Activated CD8-positive, alpha-beta memory T cell treated with anti-CD3 and anti-CD28 coated beads, Interleukin-2, amount 50 U/mL, for 4 hours (primary cell): Measurements from ENCODE around the gene AUTS2.

Source experiments
- DNase-seq: peaks from one replicate; pipeline ENCODE4 v3.0.0-alpha.2; 2020

The AUTS2 gene

DNA sequence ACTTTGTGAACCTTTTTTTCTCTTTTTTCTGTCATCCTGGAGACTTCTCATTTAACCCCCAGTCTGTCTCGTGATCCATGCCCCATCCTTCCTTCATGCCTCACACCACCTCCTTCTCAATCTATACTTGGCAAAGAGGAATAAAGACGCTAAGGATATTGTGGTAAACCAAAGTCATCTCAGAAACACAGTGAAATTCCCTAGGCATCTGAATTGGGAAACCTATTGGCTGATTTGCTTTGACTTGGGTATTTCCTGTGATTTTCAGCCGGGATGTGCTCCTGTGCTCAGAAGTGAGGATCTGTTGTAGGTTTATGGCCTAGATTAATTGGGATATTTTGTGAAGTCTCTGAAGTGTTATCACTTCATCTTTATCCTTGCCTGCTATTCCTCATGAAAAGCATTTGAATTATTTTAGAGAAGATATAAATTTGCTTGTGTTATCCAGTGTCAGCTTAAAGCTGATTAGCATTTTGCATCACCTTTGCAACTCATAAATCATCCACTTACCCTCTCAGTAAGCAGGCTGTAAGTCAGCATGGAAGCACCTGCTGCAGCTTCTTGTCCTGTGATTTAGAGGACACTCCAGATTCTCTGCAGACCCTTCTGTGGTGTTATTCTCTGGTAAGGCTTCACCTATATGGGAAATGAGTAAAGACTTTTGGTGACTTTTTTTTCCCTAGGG lies 138.0 kb downstream of the AUTS2 start:
- no peak for DNase-seq

DNA sequence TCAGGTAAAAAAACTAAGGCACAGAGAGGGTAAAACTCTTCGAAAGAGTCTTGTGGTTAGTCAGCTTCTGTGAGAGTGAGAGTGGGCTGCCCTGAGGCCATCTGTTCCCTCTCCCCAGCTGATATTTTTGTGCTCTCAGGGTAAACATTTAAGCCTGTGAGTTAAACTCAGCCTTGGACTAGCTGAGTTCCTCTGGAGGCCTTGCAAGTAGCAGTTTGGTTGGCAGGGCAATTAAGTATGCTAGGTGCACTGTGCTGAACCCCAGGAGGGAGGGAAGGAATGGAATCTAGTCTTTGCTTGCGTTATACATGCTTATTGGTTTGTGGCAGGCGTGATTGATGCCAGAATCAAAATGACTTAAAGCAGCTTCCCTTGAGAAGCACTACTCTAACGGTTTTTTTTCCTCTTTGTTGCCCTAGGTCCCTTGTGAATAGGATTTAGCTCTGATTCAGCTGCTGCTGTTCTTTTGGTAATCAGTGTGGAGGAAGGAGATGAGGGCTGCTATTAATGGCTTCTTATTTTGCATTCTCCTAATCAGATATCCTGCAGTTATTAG lies 140.2 kb downstream of the AUTS2 start:
- no peak for DNase-seq

DNA sequence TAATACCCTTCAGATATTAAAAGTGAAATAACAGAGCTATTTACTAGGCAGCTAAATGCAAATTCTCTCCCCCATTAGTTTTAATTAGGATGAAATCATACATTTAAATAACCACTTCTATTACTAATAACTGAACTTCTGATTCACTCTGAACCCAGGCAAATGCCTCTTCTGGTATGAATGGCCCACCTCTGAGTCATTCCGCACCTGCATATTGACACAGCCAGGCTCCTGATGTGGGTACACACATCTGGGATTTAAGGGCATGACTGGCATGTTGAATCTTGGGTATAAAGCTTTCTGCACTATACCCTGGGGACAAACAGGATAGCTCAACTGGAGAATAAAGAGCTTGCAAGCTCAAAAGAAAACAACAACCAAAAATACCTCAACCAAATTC lies 140.9 kb downstream of the AUTS2 start:
- no peak for DNase-seq

DNA sequence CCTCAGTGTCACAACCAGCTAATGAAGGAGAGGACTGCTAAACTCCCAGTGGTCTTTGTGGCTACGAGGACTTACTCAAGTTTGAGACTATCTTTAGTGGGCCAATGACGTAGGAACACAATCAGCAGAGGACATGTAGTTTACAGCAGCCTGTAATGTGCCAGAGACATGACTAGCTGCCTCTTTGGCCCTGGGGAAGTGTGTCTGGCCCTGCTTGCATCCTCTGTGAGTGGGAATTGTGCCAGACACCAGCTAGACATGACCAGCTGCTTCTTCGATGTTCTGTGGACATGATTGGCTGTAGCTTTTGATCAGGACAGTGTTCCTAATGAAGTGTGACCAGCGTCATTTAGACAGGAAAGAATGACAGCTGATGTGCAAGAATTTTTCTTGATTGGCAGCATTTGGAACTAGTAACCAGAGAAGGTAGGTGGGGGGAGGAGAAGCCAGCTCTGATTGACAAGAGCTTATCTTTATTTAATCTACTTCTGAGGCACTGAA lies 141.7 kb downstream of the AUTS2 start:
- no peak for DNase-seq

DNA sequence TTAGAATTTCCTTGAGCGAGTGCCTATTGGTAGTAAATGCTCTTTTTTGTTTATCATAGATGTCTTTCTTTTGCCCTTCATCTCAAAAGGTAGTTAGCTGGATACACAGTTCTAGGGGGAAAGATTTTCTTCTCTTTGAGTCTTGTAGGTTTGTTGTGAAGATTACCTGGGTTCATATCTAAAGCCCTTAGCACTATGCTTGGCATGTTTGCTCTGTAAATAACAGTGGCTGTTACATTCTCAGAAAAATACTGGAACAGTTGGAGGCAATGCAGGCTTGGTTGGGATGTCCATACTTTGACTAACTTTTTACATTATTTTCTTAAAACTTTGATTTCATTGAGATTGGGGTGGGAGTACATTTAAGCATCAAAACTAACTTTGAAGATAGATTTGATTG lies 144.0 kb downstream of the AUTS2 start:
- DNase-seq: no peak

DNA sequence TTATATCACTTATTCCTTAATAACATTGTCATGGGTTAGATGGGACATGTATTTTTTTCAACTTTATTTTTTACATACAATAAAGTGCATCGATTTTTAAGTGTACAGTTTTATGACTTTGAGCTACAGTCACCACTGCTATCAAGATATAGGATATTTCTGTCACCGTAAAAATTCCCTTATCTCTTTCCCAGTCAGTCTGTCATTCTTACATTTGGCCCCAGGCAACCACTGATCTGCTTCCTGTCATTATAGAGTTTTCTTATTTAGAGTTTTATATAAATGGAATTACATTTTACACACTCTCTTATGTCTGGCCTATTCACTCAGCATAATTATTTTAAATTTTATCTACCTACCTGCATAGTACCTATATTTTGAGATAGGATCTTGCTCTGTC lies 145.2 kb downstream of the AUTS2 start:
- no peak for DNase-seq

DNA sequence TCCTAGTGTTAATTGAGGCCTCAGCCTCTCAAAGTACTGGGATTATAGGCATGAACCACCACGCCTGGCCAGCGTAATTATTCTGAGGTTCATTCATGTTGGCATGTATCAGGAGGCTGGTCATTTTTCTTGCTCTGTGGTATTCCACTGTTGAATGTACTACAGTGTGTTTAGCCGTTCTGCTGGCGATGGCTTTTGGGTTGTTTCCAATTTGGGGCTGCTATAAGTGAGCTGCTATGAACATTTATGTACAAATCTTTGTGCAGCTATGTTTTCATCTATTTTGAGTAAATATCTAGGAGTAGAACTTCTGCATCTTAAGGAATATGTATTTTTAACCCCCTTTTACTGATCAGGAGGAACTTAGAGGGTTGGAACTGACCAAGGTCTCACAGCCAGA lies 145.8 kb downstream of the AUTS2 start:
- no peak for DNase-seq

DNA sequence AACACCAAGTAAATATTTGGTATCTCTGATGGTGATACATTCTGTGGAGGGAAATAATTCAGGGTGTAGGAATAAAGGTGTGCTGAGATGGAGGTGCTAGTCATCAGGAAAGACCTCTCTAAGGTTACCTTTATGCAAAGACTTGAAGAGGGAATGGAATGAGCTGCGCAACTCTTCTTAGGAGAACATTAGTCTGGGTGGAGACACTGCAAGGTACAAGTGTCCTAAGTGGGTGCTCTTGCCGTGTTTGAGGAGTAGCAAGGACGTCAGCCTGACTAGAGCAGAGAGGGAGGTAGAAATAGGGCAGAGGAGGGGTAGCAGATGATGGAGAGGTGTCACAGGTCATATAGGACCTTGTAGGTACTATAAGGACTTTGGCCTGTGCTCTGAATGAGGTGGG lies 148.1 kb downstream of the AUTS2 start:
- no peak for DNase-seq

DNA sequence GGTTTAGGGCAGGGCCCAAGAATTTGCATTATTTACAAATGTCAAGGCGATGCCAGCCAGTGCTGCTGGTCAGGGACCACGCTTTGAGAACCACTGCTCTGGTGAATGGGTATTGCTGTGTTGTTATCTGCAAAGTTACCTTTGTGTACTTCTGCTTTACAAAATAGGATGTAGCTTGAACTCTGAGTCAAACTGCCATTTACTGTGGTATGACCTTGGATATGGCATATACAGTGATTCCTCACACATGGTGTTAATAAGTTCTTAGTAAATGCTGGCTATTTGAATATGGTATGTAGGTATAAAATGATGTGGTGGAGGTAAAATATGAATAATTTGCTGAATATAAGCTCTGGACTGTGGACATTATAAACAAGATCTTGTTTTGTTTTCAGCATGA lies 148.9 kb downstream of the AUTS2 start:
- DNase-seq: no peak

DNA sequence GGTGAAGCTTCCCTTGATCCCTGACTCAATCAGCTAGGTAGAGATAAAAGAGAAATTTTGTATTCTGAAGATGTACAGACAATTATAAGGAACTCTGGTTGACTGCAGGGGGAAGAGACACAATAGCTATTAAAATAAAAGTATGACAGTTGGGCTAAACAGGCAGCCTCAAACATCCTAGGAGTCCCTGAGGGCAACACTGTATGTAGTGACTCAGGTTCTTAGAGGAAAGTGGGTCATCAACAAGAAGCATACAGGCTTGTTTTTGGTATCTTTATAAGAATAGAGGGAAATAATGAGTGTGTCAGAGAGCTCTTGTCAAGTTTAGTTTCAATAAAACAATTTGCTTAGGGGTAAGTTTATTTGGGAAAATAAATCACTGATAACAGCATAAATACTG lies 150.3 kb downstream of the AUTS2 start:
- DNase-seq: no peak

DNA sequence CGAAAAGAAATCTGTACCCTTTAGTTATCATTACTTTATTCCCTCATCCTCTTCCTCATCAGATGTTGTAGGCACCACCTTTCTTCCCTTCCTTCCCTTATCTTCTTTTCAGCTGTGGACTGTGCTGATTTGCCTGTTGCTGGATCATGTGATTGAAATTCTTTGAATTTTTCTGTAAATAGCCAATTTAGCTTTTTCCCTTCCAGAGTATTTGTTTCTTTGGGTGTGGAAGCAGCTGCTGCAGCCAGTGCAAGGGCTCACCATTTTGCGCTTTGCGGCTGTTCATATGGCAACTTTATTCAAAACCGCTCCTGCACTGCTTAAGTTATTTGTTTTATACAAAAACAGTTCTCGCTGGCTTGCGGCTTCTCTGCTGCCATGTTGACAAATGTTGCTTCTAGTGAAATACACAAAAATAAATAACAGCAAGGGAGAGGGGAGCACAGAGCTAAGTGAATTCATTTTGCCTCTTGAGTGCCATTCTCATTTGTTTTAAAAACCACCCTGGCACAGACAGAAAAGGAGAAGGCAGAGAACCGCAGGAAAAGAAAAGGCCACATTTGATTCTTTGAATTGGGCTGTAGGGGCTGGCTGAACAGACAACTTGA lies 151.2 kb downstream of the AUTS2 start:
- DNase-seq: no peak

DNA sequence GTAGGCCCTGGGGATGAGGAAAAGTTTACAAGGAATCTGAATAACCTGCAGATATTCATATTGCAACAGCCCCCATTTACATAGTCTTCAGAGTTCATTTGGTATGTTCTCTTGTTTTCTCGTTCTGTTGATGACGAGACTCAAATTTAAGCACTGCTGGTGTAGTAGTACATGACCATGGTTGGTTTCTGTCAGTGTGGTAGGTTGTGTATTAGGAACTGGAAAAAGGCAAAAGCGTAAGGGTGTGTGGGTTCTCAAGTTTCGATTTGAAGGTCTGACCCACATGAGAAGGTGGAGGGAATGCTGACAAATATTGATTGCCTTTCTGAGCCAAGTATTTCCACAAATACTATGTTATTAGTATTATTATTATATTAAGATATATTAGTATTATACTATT lies 151.7 kb downstream of the AUTS2 start:
- DNase-seq: no peak

DNA sequence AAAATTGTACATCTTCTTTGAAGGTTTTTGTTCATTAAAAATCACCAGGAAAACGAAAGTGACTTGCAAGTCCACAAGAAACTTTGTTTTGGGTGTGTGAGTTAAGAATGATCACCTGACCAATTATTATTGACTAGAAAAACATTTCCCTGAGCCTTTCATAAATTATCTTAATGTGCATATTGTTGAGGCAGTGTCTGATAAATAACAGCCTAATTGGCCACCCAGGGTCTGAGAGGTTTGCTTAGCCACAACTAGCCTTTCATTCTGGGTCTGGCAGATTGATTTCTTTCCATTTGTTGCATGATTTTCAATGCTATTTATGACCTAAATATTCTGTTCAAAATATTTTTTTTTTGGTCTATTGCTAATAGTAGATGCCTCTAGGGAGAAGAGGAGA lies 152.8 kb downstream of the AUTS2 start:
- DNase-seq: no peak

DNA sequence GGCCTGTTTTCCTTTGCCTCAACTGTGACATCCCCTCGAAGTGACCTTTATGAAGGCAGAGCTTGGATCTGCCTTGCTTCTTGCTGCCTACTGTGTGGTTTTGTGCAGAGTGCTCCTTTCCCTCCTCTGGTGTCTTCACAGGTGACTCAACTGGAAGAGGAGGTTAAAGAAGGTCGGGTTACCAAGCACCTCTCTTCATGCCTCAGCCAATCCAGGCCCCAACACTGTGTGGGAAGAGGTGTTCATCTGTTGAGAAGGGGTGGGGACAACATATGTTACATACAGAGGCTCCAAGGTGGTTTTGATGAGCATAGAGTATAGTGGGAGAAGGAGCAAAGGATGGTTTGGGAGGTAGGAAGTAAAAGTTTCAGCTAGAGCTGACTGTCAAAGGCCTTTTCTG lies 155.7 kb downstream of the AUTS2 start:
- no peak for DNase-seq

DNA sequence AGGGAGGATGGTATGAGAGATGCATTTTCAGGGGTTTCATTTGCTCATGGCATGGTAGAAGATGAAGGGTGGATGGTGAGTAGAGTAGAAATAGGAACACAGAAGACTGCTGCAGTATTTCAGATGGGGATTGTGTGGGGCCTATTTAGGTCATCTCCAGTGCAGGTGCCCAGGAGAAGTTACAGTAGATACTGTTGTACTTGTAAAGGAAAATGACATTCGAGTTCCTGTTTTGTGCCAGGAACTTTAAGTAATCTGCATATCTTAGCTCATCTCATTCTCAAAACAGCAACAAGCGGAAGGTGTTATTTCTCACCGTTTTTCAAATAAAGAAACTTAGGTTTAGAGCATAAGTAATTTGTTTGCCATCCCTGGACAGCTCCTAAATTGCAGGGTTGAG lies 156.2 kb downstream of the AUTS2 start:
- no peak for DNase-seq

DNA sequence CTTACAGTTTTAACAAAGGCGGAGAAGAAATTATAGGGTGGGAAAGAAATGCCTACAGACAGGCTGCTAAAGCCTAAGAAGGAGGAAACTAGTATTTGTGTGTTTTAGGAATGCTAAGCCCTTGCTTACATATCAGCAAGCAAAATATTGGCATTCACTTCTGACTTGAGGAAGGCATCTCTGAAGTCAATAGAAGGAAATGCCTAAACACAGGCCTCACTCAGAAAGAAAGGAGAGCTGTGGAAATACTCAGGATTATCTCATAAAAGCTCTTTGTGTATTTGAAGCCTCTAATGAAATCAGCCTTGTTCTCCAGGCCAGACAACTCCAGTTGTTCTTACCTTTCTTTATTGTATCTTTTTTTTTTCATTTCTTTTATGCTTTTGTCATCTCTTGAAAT lies 158.0 kb downstream of the AUTS2 start:
- DNase-seq: no peak

DNA sequence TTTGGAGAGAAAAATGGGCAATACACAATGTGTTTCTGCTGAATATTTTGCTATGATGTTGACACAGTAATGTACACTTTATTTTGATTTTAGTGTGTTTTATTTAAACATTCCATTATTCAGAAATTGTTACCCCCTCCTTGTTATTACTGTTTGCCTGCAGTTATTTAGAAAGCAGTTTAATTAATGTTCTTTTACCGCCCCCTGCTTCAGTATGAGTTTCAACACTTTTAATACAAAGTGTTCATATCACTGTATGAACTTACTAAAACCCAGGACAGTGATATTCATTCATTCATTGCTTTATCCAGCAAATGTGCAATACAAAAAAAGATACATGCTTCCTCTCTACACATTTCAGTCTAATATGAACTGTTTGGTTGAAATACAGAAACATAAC lies 159.3 kb downstream of the AUTS2 start:
- no peak for DNase-seq

DNA sequence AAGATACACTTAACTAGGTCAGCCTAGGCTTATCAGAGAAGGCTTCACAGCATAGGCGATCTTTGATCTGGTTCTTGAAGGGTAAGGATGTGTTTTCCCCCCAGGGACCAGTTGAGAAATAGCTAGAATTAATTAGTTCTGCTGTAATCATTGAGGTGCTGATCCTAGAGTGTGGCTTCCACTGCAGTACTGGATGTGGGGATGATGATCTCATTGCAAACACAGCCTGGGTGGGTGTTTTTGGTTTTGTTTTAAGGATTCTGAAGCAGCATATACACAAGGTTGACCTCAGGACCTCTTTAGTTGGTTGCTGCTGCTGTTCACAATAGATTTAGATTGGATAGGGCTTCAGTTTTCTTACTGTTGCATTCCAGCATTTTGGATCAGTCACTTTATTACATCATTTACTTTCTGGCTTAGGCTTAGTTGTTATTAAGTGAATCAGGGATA lies 159.7 kb downstream of the AUTS2 start:
- no peak for DNase-seq

DNA sequence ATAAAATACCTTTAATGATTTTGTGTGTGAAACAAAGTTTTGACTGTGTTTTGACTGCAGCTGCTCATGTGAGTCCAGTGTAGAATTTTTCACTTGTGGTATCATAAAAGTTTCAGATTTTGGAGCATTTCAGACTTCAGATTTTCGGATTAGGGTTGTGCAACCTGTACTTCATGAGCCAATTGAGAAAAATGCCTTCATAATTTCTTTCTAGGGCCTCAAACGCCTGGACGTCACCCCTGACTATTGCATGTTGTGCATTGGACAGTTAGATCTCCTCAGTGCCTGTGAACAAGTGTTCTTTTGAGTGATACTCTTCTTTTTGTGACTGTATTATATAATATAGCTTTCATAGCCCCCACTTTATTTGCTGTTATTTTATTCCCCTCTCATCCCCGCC lies 161.1 kb downstream of the AUTS2 start:
- no peak for DNase-seq

DNA sequence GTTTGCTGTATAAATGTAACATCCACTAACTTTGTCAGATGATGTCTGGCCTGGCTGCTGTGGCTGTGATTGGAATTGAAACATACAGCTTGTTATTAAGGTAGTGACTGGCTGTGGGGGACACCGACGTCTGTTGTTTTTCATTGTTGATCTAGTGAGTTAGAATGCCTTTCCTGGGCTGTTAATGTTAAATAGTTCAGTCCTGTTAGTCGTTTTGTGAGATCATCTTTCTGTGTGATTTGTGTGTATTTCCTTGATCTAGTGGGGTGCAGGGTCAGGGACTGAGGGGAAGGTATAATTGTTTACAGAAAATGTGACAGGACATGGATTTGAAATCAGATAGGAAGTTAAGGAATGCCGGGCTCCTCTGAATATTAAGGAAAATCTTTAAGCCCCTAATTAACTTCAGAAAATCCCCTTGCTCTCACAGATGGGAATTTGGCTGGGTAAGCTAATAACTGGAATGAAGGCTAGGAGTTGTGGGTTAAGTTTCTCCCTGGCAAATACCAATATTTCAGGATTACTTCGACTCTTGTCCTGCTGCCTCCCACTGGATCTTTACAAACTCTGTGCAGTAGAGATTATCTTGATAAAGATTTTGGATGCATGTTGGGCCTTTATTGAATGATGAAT lies 163.1 kb downstream of the AUTS2 start:
- no peak for DNase-seq

DNA sequence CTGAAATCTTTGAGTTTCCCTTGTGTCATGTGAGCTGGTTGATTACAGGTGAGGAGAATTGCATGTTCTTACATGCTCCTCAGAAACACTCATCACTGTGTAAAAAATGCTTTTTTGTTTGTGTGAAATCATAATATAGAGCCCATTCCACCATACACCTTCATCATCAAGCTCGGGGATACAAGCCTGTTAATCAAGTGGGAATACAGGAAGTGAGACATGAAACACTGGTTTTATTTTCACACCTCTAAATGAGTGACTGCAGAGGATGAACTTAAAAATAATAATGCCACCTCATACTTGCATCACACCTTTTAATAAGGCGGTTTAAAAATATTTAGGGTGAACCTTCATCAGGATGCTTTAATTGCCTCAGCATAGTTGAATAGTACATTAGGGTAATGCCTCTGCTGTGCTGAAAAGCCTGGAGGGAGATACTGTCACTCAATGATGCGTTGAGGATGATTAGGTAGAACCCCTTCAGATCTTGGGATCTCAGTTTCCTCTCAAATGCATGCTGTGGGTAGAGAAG lies 164.6 kb downstream of the AUTS2 start:
- DNase-seq: no peak

DNA sequence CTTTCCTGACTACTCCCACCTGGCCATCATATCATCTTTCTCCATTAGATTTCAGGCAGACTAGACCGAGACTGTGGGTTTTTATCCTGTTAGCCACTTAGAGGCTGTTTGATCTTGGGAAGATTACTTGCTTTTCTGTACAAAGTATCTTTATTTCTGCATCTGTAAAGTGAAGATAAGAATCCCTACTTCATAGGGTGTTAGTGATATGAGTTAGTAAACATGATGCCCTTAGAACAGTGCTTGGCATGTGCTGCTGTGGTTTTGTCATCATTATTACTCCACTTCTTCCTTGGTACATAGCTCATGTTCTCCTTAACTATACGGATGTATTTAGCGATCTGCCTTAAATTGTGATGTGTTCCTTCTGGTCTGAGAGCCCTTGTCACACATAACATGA lies 165.2 kb downstream of the AUTS2 start:
- DNase-seq: no peak

DNA sequence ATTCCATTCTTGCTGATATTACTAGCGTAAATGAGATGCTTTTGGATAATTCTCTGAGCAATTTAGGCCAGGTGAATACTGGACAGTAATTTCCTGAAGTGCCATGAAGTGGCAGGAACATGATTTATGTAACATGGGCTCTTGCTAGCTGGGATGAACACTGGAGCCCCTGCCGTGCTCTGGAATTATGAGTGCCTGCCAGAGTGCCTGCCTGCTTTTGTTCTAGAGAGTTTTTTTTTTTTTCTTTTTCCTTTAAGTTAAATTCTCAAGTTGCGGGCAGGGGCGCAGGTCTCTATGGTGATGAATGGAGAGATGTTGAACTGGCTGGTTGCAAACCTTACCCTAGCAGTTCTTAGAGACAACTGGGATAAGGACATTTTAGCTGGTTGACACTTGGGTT lies 165.9 kb downstream of the AUTS2 start:
- DNase-seq: no peak

DNA sequence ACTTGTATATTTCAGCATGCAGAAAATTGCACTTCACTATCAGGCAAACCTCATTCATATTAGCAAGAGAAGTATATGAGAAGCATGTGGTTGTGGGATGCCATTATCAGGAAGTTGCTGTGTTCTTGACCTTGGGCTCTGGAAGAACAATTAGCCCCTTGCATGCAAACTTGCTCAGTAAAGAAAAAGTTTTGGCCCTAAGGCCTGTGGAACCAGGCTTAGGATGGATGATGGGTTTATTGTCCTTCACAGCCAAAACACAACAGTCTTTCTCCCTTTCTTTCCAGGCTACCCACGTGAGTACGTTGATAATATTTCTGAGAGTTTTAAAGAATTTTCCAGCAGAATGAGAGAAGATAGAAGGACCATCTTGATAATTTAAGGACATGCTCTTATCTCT lies 166.4 kb downstream of the AUTS2 start:
- no peak for DNase-seq
